ENCODE measurements around the gene LRRC45.

LRRC45 gene

DNA sequence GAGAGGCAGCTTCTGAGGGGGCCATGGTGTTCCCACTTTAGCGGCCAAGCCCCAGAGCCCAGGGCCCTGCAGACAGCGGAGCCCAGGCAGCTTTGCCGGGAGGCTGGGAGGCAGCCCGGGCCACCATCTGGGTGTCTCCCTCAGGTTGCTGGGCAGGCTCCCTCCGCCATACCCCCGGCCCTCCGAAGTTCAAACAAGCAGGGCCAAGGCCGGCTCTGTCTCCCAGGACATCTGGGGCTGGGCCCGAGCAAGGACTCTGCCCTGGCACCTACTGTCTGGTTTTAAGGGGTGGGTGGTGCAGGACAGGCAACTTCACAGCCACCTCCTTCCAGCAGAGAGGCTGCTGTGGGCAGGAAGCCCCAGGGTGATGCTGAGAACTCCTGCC lies 39.9 kb downstream of the LRRC45 start:
- Histone ChIP-seq H3K4me3 (ENCODE audit: low read depth, low read length) (no peak overlapping the region), H3K4me1 (peaks cover 13% of the 10 kb centered on the region), H3K9me3 (ENCODE audit: control insufficient read depth, low read length) (no peaks in the 10 kb centered on the region), H3K9ac (no peak overlapping the region), H2AFZ (no peak overlapping the region), H3K27ac (no peak overlapping the region), H3K79me2 (no peaks in the 10 kb centered on the region), H3K36me3 (ENCODE audit: control insufficient read depth, insufficient read depth, low read length) (no peaks in the 10 kb centered on the region), H3K4me2 (ENCODE audit: low read length) (no peak overlapping the region), H3K27me3 (ENCODE audit: control insufficient read depth, insufficient read depth, low read length) (no peaks in the 10 kb centered on the region)
- no peak for TF ChIP-seq CTCF (IDR thresholded peaks at IDR 0.05)

- Histone ChIP-seq H3K4me3 (ENCODE audit: low read depth, low read length) (no peak overlapping the region), H3K36me3 (ENCODE audit: control insufficient read depth, insufficient read depth, low read length) (no peaks in the 10 kb centered on the region), H3K79me2 (no peaks in the 10 kb centered on the region), H2AFZ (no peak overlapping the region), H3K4me1 (peaks cover 13% of the 10 kb centered on the region), H3K4me2 (ENCODE audit: low read length) (peak overlapping the region; percentile 91), H3K27me3 (ENCODE audit: control insufficient read depth, insufficient read depth, low read length) (no peaks in the 10 kb centered on the region), H3K9ac (no peak overlapping the region), H3K27ac (no peak overlapping the region), H3K9me3 (ENCODE audit: control insufficient read depth, low read length) (no peaks in the 10 kb centered on the region)
- TF ChIP-seq CTCF (IDR thresholded peaks at IDR 0.05), result no peak
Observed at GRCh38 chr17:82063424-82064415, 40.6 kb downstream of the LRRC45 start.

DNA sequence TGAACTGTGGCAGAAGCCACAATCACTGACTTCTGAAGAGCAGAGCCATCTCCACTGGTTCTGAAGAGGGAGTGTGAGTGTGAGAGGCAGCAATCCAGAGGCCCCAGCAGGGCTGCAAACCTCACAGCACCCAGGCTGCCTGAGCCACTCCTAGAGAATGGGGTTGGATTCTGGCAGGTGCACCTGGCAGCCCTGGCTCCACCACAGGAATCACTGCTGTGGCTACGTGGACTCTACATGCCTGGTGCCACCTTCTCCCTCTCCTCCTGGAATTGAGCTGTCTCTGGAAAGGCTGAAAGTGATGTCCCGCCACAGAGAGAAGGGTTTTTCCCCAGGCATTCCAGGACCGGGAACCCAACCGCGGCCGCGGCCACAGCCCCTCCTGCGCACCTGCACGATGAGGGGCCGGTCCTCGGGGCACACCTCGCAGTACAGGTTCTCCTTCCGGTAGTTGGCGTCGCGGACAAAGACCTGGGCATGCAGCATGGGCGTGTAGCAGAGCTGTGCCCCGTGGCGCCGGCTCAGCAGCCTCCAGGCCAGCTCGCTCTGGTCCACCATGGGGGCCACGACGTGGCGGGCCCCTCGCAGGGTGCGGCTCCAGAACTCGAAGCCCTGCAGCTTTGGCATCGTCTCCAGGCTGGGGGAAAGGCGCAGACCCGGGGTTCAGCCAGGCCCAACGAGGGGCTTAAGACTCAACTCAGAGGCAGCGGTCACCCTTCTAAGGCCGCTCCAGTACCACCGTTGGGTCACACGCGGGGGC lies 41.5 kb downstream of the LRRC45 start:
- H2AFZ ChIP-seq, result no peak overlapping the region
- H3K27ac ChIP-seq, result peak overlapping the region; percentile 42
- peak overlapping the region; percentile 83 for H3K9ac ChIP-seq
- H3K4me2 ChIP-seq (ENCODE audit: low read length), result peak overlapping the region; percentile 91
- H3K27me3 ChIP-seq (ENCODE audit: control insufficient read depth, insufficient read depth, low read length), result no peaks in the 10 kb centered on the region
- peaks cover 13% of the 10 kb centered on the region for H3K4me1 ChIP-seq
- H3K79me2 ChIP-seq, result no peaks in the 10 kb centered on the region
- TF ChIP-seq CTCF (IDR thresholded peaks at IDR 0.05), result no peak
- H3K36me3 ChIP-seq (ENCODE audit: control insufficient read depth, insufficient read depth, low read length), result no peaks in the 10 kb centered on the region
- no peaks in the 10 kb centered on the region for H3K9me3 ChIP-seq (ENCODE audit: control insufficient read depth, low read length)
- H3K4me3 ChIP-seq (ENCODE audit: low read depth, low read length), result peak overlapping the region; percentile 70

- no peaks in the 10 kb centered on the region for H3K36me3 ChIP-seq (ENCODE audit: control insufficient read depth, insufficient read depth, low read length)
- H3K9me3 ChIP-seq (ENCODE audit: control insufficient read depth, low read length), result no peaks in the 10 kb centered on the region
- TF ChIP-seq CTCF (IDR thresholded peaks at IDR 0.05), result no peak
- peak overlapping the region; percentile 66 for H2AFZ ChIP-seq
- H3K4me3 ChIP-seq (ENCODE audit: low read depth, low read length), result peak overlapping the region; percentile 70
- H3K27me3 ChIP-seq (ENCODE audit: control insufficient read depth, insufficient read depth, low read length), result no peaks in the 10 kb centered on the region
- H3K27ac ChIP-seq, result peak overlapping the region; percentile 42
- peak overlapping the region; percentile 83 for H3K9ac ChIP-seq
- peaks cover 13% of the 10 kb centered on the region for H3K4me1 ChIP-seq
- no peaks in the 10 kb centered on the region for H3K79me2 ChIP-seq
- peak overlapping the region; percentile 91 for H3K4me2 ChIP-seq (ENCODE audit: low read length)
Observed at GRCh38 chr17:82065193-82065637, 42.1 kb downstream of the LRRC45 start.
